Loucy (cell line): ENCODE measurements around the gene DHRS2.

ENCODE experiments used
- H2AFZ ChIP-seq: fragments of 200-600 bp; sonication (generic); 2 replicates; pipeline ENCODE4 v1.6.0; 2016; ENCODE audit warnings: antibody characterized with exemption, mild to moderate bottlenecking, low read length, moderate library complexity
- H3F3A ChIP-seq: fragments of 200-600 bp; 2 replicates; pipeline ENCODE4 v1.6.0; 2016; ENCODE audit warnings: antibody characterized with exemption, low read depth, mild to moderate bottlenecking
- H3K27me3 ChIP-seq: fragments of 200-600 bp; sonication (generic); 2 replicates; pipeline ENCODE4 v1.6.1; 2014; ENCODE audit warnings: low read length, mild to moderate bottlenecking; ENCODE audit not compliant: insufficient read depth, poor library complexity, severe bottlenecking
- H3K36me3 ChIP-seq: fragments of 200-600 bp; sonication (generic); 2 replicates; pipeline ENCODE4 v1.6.1; 2016; ENCODE audit warnings: low read length; ENCODE audit not compliant: insufficient read depth
- H3K4me1 ChIP-seq: fragments of 200-600 bp; sonication (generic); 2 replicates; pipeline ENCODE4 v1.5.1; 2014; ENCODE audit warnings: low read length, mild to moderate bottlenecking; ENCODE audit not compliant: insufficient read depth, poor library complexity, severe bottlenecking
- H3K4me2 ChIP-seq: fragments of 200-600 bp; sonication (generic); 2 replicates; pipeline ENCODE4 v1.6.0; 2014; ENCODE audit warnings: antibody characterized with exemption, low read length, low read depth, mild to moderate bottlenecking; ENCODE audit not compliant: poor library complexity, severe bottlenecking
- H3K4me3 ChIP-seq: fragments of 200-600 bp; sonication (generic); 2 replicates; pipeline ENCODE4 v1.5.1; 2014; ENCODE audit warnings: low read length, mild to moderate bottlenecking, mixed read lengths; ENCODE audit not compliant: poor library complexity, severe bottlenecking
- H3K79me2 ChIP-seq: fragments of 200-600 bp; sonication (generic); 2 replicates; pipeline ENCODE4 v1.6.1; 2014; ENCODE audit warnings: low read length; ENCODE audit not compliant: insufficient read depth
- H3K9ac ChIP-seq: fragments of 200-600 bp; sonication (generic); 2 replicates; pipeline ENCODE4 v1.6.0; 2014; ENCODE audit warnings: mild to moderate bottlenecking, low read depth, low read length, moderate library complexity; ENCODE audit not compliant: poor library complexity, severe bottlenecking
- H3K9me2 ChIP-seq: fragments of 200-600 bp; sonication (generic); replicated peaks from 2 replicates; pipeline ENCODE4 v1.6.1; 2016; ENCODE audit warnings: low read depth, low read length, mixed read lengths
- H3K9me3 ChIP-seq: fragments of 200-600 bp; sonication (generic); 2 replicates; pipeline ENCODE4 v1.6.1; 2014; ENCODE audit warnings: mild to moderate bottlenecking, antibody characterized with exemption, low read length, low read depth; ENCODE audit not compliant: insufficient read depth
- H4K20me1 ChIP-seq: fragments of 200-600 bp; sonication (generic); 2 replicates; pipeline ENCODE4 v1.6.0; 2014; ENCODE audit warnings: antibody characterized with exemption, low read length, mild to moderate bottlenecking; ENCODE audit not compliant: insufficient read depth, poor library complexity, severe bottlenecking
- EZH2phosphoT487 ChIP-seq: fragments of 200-600 bp; IDR thresholded peaks from 2 replicates; pipeline ENCODE4 v1.6.1; 2018; ENCODE audit warnings: antibody characterized with exemption, mild to moderate bottlenecking, moderate library complexity, borderline replicate concordance
- TF ChIP-seq, protein P1 (sequence below): fragments of 200-600 bp; sonication (generic); conservative IDR thresholded peaks from 2 replicates; pipeline ENCODE4 v1.5.1; 2014; ENCODE audit warnings: mild to moderate bottlenecking, antibody characterized with exemption, low read length

The DHRS2 gene

GRCh38 chr14:23663711-23664110, 27.5 kb downstream of the DHRS2 start:
- no peaks in the 10 kb centered on the region for H4K20me1 ChIP-seq
- no peaks in the 10 kb centered on the region for H3K36me3 ChIP-seq
- H3K79me2 ChIP-seq, result no peaks in the 10 kb centered on the region
- H3F3A ChIP-seq, result no peaks in the 10 kb centered on the region
- TF ChIP-seq, protein P1, sequence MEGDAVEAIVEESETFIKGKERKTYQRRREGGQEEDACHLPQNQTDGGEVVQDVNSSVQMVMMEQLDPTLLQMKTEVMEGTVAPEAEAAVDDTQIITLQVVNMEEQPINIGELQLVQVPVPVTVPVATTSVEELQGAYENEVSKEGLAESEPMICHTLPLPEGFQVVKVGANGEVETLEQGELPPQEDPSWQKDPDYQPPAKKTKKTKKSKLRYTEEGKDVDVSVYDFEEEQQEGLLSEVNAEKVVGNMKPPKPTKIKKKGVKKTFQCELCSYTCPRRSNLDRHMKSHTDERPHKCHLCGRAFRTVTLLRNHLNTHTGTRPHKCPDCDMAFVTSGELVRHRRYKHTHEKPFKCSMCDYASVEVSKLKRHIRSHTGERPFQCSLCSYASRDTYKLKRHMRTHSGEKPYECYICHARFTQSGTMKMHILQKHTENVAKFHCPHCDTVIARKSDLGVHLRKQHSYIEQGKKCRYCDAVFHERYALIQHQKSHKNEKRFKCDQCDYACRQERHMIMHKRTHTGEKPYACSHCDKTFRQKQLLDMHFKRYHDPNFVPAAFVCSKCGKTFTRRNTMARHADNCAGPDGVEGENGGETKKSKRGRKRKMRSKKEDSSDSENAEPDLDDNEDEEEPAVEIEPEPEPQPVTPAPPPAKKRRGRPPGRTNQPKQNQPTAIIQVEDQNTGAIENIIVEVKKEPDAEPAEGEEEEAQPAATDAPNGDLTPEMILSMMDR, result no peak
- TF ChIP-seq EZH2phosphoT487, result no peak
- H3K27me3 ChIP-seq, result no peaks in the 10 kb centered on the region
- no peak overlapping the region for H2AFZ ChIP-seq
- no peaks in the 10 kb centered on the region for H3K9me3 ChIP-seq
- H3K9me2 ChIP-seq, result no peaks in the 10 kb centered on the region
- no peak overlapping the region for H3K9ac ChIP-seq
- no peak overlapping the region for H3K4me2 ChIP-seq
- H3K4me1 ChIP-seq, result peaks cover 13% of the 10 kb centered on the region
- no peak overlapping the region for H3K4me3 ChIP-seq

GRCh38 chr14:23664207-23664885, 28.2 kb downstream of the DHRS2 start:
- Histone ChIP-seq H3K79me2 (no peaks in the 10 kb centered on the region), H3K4me2 (no peak overlapping the region), H3K9me2 (no peaks in the 10 kb centered on the region), H4K20me1 (no peaks in the 10 kb centered on the region), H3K4me3 (no peak overlapping the region), H3K9me3 (no peaks in the 10 kb centered on the region), H3K9ac (no peak overlapping the region), H3K4me1 (peaks cover 13% of the 10 kb centered on the region), H2AFZ (no peak overlapping the region), H3K27me3 (no peaks in the 10 kb centered on the region), H3F3A (no peaks in the 10 kb centered on the region), H3K36me3 (no peaks in the 10 kb centered on the region)
- TF ChIP-seq EZH2phosphoT487, result no peak
- TF ChIP-seq, protein P1, result no peak

DNA sequence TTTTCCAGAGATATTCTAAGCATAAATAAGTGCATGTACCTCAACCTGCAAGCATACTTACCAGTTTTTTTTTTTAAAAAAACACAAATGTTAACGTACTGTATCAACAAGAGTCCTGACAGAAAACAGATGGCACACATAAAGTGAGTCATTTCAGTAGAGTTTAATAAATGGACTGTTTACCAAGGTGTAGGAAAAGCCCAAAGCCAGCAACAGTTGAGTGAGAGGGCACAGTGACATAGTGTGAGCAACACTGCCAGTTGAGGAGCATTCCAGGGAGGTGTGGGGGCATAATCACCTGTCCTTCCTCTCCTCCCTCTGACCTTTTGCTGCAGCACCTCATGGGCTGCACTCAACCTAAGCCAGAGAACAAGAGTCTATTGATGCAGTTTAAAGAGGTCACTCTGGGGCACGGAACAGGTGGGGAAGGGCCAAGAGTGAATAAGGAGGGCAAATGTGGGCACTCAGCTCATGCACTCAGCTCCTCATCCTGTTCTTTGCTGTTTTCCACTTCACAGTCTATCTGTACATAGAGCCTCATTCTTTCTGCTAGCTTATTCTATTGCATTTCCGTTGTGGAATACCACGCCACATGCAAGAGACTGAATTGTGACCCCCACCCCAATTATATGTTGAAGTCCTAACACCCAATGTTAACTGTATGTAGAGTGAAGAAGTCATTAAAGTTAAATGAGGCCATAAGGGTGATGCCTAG, 29.3 kb downstream of the DHRS2 start:
- TF ChIP-seq, protein P1, result no peak
- no peak overlapping the region for H3K9ac ChIP-seq
- no peaks in the 10 kb centered on the region for H4K20me1 ChIP-seq
- H3K4me1 ChIP-seq, result peaks cover 7% of the 10 kb centered on the region
- no peaks in the 10 kb centered on the region for H3K9me2 ChIP-seq
- no peaks in the 10 kb centered on the region for H3F3A ChIP-seq
- H2AFZ ChIP-seq, result no peak overlapping the region
- H3K4me2 ChIP-seq, result no peak overlapping the region
- H3K27me3 ChIP-seq, result no peaks in the 10 kb centered on the region
- H3K36me3 ChIP-seq, result no peaks in the 10 kb centered on the region
- H3K79me2 ChIP-seq, result no peaks in the 10 kb centered on the region
- no peaks in the 10 kb centered on the region for H3K9me3 ChIP-seq
- H3K4me3 ChIP-seq, result no peak overlapping the region
